Fibroblast of pulmonary artery (primary cell): ENCODE measurements around the gene PRRG2.

Experiments used
- DNase-seq: peaks from one replicate; pipeline ENCODE4 v3.0.0-alpha.2; 2010; ENCODE audit warnings: low read depth
- H3K4me3 ChIP-seq: replicated peaks from 2 replicates; pipeline ENCODE4 v1.5.1; 2011; ENCODE audit warnings: low read depth, mild to moderate bottlenecking, control low read depth, low read length, moderate library complexity
- TF ChIP-seq, protein P1 (sequence below): IDR thresholded peaks from 2 replicates; pipeline ENCODE4 v1.5.1; 2011; ENCODE audit warnings: mild to moderate bottlenecking, control low read depth, low read length, inconsistent platforms; ENCODE audit errors: missing control alignments

Gene PRRG2

DNA sequence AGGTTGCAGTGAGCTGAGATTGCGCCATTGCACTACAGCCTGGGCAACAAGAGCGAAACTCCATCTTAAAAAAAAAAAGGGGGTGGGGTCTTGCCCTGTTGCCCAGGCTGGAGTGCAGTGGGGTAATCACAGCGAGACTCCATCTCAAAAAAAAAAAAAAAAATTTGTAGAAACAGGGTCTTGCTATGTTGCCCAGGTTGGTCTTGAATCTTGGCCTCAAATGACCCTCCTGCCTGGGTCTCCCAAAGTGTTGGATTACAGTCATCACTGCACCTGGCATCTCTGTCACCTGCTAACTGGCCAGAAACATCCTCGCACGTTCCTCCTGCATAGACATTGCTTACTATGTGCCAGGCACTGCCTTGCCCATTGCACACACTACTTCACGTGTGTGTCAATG, 39.2 kb upstream of the PRRG2 start:
- TF ChIP-seq, protein P1, sequence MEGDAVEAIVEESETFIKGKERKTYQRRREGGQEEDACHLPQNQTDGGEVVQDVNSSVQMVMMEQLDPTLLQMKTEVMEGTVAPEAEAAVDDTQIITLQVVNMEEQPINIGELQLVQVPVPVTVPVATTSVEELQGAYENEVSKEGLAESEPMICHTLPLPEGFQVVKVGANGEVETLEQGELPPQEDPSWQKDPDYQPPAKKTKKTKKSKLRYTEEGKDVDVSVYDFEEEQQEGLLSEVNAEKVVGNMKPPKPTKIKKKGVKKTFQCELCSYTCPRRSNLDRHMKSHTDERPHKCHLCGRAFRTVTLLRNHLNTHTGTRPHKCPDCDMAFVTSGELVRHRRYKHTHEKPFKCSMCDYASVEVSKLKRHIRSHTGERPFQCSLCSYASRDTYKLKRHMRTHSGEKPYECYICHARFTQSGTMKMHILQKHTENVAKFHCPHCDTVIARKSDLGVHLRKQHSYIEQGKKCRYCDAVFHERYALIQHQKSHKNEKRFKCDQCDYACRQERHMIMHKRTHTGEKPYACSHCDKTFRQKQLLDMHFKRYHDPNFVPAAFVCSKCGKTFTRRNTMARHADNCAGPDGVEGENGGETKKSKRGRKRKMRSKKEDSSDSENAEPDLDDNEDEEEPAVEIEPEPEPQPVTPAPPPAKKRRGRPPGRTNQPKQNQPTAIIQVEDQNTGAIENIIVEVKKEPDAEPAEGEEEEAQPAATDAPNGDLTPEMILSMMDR = no peak
- no peak for DNase-seq
- no peak overlapping the region for H3K4me3 ChIP-seq

DNA sequence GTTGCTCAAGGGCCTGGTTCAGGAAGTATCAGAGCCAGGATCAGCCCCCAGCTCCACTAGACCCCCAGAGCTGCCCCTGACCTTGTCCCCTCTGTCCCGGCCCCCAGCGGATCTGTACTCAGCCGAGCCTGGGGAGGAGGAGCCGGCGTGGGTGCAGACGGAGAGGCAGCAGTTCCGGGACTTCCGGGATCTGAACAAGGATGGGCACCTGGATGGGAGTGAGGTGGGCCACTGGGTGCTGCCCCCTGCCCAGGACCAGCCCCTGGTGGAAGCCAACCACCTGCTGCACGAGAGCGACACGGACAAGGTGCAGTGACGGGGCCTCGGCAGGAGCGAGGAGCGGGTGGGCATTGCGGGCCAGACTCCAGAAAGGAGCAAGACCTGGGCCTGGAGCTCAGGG, 38.7 kb upstream of the PRRG2 start:
- H3K4me3 ChIP-seq = no peak overlapping the region
- DNase-seq = no peak
- TF ChIP-seq, protein P1 = no peak

DNA sequence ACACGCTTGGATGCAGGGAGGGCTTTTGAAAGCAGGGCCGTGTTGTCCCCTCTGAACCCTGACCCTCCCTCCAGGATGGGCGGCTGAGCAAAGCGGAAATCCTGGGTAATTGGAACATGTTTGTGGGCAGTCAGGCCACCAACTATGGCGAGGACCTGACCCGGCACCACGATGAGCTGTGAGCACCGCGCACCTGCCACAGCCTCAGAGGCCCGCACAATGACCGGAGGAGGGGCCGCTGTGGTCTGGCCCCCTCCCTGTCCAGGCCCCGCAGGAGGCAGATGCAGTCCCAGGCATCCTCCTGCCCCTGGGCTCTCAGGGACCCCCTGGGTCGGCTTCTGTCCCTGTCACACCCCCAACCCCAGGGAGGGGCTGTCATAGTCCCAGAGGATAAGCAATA, 38.1 kb upstream of the PRRG2 start:
- no peak for DNase-seq
- TF ChIP-seq, protein P1 = no peak
- H3K4me3 ChIP-seq = no peak overlapping the region

DNA sequence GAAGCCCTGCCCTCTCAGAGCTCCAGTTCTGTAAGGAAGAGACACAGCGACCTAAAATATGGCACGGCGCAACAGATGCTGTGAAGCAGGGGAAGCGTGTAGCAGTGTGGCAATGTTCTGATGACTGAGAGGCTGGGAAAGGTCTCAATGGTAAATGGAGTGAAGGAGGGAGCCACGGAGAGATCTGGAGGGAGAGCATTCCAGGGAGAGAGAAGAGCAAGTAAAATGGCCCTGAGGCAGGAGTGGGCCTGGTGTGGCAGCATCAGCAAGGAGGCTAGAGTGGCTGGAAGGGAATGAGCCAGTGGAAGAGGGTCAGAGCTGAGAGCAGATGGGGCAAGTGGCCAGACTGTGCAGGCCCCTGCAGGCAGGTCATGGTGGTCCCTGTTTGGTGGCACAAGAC, 37.0 kb upstream of the PRRG2 start:
- TF ChIP-seq, protein P1 = no peak
- DNase-seq = no peak
- no peak overlapping the region for H3K4me3 ChIP-seq

DNA sequence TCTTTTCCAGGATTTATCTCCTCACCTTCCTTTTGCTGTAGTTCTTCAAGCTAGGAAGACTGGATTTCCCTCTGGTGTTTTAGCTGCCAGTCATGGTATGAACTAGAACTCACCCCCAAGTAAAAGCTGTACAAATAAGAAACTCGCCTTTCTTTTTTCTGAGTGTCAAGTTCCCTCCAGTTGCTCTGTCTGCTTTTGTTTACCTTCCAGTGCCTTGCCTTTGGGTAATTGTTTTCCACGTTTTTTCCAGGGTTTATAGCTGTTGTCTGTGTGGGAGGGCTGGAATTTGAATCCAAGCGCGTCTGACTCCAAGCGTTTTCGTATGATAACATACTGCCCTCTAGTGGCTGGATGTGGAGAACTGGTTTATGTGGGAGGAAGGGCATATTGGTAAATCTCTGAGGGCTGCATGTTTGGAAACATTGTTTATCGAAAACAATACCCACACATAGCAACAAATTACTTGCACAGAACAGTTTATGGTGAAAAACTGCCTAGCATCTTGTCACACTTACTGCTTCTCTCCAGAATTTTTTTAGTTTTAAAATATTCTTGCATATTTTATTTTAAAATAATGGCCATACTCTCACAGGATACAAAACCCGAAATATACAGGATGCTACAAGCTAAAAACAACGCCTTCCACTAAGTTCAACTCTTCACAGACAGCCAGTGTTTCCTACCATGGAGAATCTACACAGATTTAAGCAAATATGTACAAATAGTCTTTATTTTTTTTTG, 34.1 kb upstream of the PRRG2 start:
- H3K4me3 ChIP-seq = no peak overlapping the region
- peak; percentile 95 for DNase-seq

DNA sequence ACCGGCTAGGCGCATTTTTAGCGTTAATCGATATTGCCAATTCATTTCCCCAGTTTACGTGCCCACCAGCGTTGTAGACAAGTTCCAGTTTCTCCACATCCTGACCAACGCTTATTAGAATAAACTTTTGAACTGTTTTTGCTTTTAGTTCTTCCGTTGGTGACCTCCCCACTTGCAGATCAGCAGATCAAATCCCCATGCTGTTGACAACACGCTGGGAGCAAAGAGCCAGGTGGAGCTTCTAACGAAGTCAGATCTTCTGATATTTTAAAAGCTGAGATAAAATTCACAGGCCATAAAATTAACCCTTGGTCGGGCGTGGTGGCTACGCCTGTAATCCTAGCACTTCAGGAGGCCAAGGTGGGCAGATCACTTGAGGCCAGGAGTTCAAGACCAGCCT, 32.1 kb upstream of the PRRG2 start:
- no peak for DNase-seq
- no peak overlapping the region for H3K4me3 ChIP-seq
- TF ChIP-seq, protein P1 = no peak

More for the DNA sequence above, 34.1 kb upstream of the PRRG2 start:
- TF ChIP-seq, protein P1 = peak; percentile 88

DNA sequence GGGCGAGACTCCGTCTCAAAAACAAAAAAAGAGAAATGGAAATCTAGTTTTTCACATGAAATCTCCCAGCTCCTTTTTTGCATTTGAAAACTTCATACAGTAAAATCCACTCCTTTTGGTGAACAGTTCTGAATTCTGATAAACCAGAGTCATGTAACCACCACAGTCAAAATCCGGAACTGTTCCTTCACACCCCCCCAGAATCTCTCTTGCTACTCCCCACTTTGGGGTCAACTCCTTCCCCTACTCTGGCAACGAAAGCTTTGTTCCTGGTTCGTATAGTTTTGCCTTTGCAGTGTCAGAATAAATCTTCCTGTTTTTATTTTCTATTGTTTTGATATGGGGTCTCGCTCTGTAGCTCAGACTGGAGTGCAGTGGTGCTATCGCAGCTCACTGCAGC, 29.6 kb upstream of the PRRG2 start:
- DNase-seq = no peak
- TF ChIP-seq, protein P1 = no peak
- no peak overlapping the region for H3K4me3 ChIP-seq
